ACC112 (cell line): ENCODE data around the gene TMEM41B.
"Not testable (repeated sequence)": the region's sequence is repeated elsewhere in the genome, so short reads cannot be mapped to it uniquely, and the experiment has no call there.

Experiments
- H2AFZ ChIP-seq: fragments of 200-600 bp; sonication (generic); one replicate; pipeline ENCODE4 v1.6.0; 2017; ENCODE audit warnings: antibody characterized with exemption, low read length; ENCODE audit not compliant: unreplicated experiment
- H3K27ac ChIP-seq: fragments of 200-600 bp; sonication (generic); 2 replicates; pipeline ENCODE4 v1.5.1; 2014; ENCODE audit warnings: low read depth, mild to moderate bottlenecking, antibody characterized with exemption, low read length, moderate library complexity
- H3K27me3 ChIP-seq: fragments of 200-600 bp; sonication (generic); 2 replicates; pipeline ENCODE4 v1.6.1; 2014; ENCODE audit warnings: mild to moderate bottlenecking, antibody characterized with exemption, low read length, moderate library complexity, mixed read lengths; ENCODE audit not compliant: insufficient read depth
- H3K36me3 ChIP-seq: fragments of 200-600 bp; sonication (generic); 2 replicates; pipeline ENCODE4 v1.6.1; 2016; ENCODE audit warnings: mild to moderate bottlenecking, antibody characterized with exemption, low read length, moderate library complexity, mixed read lengths; ENCODE audit not compliant: insufficient read depth
- H3K4me1 ChIP-seq: fragments of 200-600 bp; sonication (generic); one replicate; pipeline ENCODE4 v1.6.1; 2016; ENCODE audit warnings: low read length, mixed read lengths; ENCODE audit not compliant: insufficient read depth, unreplicated experiment, control insufficient read depth
- H3K4me3 ChIP-seq: fragments of 200-600 bp; sonication (generic); 2 replicates; pipeline ENCODE4 v1.5.1; 2014; ENCODE audit warnings: mild to moderate bottlenecking, low read depth, low read length
- H3K79me2 ChIP-seq: fragments of 200-600 bp; sonication (generic); one replicate; pipeline ENCODE4 v1.6.0; 2016; ENCODE audit warnings: low read length; ENCODE audit not compliant: control insufficient read depth, unreplicated experiment, insufficient read depth

Gene TMEM41B

DNA sequence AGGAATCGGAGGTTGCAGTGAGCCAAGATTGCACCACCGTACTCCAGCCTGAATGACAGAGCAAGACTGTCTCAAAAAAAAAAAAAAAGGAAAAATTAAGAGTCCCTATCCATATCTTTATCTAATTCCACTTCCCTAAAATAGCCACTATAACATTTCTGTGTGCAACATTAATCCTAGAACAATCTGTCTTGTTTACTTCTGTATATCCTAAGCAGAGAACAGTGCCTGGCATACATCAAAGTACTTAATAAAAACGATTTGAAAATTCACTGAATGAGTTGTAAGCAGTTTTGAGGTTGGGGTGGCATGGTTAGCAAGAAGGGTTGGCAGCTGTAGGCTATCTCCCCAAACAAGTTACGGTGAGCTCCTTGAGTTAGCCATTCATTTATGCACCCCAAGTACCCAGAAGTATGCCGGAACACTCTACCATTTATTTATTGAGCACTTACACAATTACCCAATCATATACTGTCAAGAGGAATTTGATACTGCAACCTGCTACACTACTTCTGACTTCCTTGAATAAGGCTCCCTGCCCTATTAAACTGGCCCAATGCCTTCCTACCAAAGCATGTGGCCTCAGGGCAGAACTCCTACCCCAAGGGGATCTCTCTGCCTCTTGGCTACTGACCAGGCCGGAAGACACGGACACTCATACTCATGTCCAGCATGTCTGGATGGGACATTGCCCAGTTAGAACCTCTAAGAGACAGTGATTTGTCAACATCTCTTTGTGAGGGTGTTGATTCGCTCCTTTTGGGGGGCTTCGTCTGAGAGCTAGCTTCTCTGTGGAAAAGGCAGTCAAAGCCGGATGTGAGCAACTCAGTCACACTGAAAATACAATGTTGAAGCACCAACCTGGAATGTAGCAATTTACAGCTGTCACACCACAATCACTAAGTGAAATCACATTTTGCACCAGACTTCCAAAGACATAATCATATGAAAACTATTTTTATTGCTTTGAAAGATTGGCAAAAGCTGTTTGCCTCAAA is 16.3 kb upstream of the TMEM41B start:
- Histone ChIP-seq H3K27me3 (no peaks in the 10 kb centered on the region), H3K36me3 (no peaks in the 10 kb centered on the region), H3K27ac (no peak overlapping the region), H2AFZ (no peak overlapping the region), H3K79me2 (no peaks in the 10 kb centered on the region), H3K4me3 (no peak overlapping the region), H3K4me1 (no peaks in the 10 kb centered on the region)

DNA sequence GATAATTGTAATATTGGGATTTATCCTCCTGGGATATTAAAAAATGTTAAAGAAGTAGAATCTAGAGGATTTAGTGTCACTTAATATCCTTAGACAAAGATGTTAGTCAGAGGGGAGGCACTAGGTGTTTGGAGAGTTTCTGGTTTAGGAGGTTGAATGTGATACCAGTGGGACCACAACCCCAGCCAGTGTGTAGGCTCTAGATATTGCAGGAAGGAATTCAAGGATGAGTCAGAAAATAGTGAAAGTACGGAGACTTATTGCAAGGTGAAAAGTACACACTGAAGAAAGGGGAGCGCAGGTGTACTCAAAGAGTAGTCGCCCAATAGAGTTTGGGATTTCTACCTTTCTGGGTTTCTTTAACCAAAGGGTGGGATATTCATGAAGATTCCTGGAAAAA is 5.7 kb upstream of the TMEM41B start:
- H3K4me1 ChIP-seq = peaks cover 4% of the 10 kb centered on the region
- no peak overlapping the region for H3K4me3 ChIP-seq
- H3K27ac ChIP-seq = no peak overlapping the region
- no peak overlapping the region for H2AFZ ChIP-seq
- H3K36me3 ChIP-seq = no peaks in the 10 kb centered on the region
- H3K27me3 ChIP-seq = no peaks in the 10 kb centered on the region
- H3K79me2 ChIP-seq = no peaks in the 10 kb centered on the region

DNA sequence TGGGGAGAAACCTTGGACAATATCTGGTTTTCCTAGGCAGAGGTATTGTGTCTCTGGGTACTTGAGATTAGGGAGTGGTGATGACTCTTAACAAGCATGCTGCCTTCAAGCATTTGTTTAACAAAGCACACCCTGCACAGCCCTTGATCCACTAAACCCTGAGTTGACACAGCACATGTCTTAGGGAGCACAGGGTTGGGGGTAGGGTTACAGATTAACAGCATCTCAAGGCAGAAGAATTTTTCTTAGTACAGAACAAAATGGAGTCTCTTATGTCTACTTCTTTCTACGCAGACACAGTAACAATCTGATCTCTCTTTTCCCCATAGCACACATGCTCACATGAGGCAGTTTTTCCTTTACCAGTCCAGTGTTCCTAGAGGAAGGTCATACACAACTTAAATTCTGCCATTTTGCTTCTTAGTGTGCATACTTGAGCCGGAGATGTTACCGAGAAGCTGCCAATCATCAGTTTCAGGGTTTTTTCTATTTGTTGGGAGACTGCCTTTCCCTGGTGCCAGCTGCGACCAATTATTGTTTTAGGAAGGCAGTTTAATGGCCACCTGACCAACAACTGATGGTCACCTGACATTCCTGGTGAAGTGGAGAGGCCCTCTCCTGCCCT is 5.1 kb upstream of the TMEM41B start:
- H3K4me3 ChIP-seq, H3K27ac ChIP-seq, H3K79me2 ChIP-seq, H3K36me3 ChIP-seq, H3K27me3 ChIP-seq, H3K4me1 ChIP-seq, H2AFZ ChIP-seq: not testable (repeated sequence)

- not testable (repeated sequence) for H3K27ac ChIP-seq, H3K4me1 ChIP-seq, H3K79me2 ChIP-seq, H3K4me3 ChIP-seq, H3K27me3 ChIP-seq, H2AFZ ChIP-seq, H3K36me3 ChIP-seq
Measured at GRCh38 chr11:9318442-9319376, 4.3 kb upstream of the TMEM41B start.

GRCh38 chr11:9316334-9316733 is 1.9 kb upstream of the TMEM41B start:
- Histone ChIP-seq H3K4me3 (no peak overlapping the region), H3K79me2 (peaks cover 29% of the 10 kb centered on the region), H3K27me3 (no peaks in the 10 kb centered on the region), H3K36me3 (no peaks in the 10 kb centered on the region), H3K4me1 (peaks cover 7% of the 10 kb centered on the region), H2AFZ (no peak overlapping the region), H3K27ac (no peak overlapping the region)

DNA sequence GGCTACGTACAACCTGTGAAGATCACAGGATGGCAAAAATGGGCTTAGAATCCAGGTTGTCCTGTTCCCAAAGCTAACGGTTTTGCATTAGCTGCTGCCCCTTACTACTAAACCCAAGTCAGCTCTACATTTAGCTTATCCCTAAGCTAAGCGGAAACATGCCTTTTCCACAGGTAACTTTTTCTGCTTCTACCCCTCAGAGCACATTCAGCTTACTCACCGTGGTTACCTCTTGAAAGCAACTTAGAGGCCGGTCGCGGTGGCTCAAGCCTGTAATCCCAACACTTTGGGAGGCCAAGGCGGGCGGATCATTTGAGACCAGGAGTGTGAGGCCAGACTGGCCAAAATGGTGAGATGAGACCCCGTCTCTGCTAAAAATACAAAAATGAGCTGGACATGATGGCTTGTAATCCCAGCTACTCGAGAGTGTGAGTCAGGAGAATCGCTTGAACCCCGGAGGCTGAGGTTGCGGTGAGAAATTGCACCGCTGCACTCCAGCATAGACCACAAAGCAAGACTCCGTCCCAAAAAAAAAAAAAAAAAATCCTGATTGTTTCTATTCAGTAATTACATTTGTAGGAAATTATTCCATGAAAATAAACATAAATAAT is 790 bp upstream of the TMEM41B start:
- Histone ChIP-seq H3K27me3 (no peaks in the 10 kb centered on the region), H3K4me3 (peak overlapping the region; percentile 82), H3K36me3 (no peaks in the 10 kb centered on the region), H3K4me1 (peaks cover 7% of the 10 kb centered on the region), H3K79me2 (peaks cover 40% of the 10 kb centered on the region), H3K27ac (peak overlapping the region; percentile 75), H2AFZ (peak overlapping the region; percentile 77)

DNA sequence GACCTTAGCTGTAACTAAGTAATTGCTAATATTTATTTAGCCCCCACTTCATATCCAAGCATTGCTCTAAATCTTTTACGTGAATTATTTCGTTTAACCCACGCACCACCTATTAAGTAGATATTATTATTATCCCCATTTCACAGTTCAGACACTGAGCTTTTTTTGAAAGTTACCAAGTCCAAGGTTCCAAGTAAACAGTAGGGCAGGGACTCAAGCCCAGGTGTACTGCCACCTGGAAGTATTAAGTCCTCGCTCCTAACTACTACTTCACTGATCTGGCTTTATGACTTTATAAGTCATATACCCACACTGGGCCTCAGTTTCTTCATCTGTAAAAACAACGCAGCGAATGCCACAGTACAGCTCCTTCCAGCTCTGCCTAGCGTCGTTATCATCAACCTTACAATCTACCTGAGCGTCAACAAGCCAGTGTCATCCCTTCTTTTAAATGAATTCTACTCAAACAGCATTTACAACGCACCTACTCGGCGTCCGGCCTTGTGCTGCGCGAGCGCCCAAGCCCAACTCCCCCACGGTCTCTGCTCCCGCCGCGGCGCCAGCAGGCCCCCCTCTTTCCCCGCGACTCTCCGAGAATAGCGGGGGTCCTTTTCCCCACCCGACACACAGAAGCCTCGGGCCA is 624 bp downstream of the TMEM41B start:
- H2AFZ ChIP-seq = peak overlapping the region; percentile 74
- peak overlapping the region; percentile 49 for H3K27ac ChIP-seq
- H3K4me1 ChIP-seq = peaks cover 7% of the 10 kb centered on the region
- H3K36me3 ChIP-seq = no peaks in the 10 kb centered on the region
- H3K4me3 ChIP-seq = peak overlapping the region; percentile 82
- no peaks in the 10 kb centered on the region for H3K27me3 ChIP-seq
- peaks cover 50% of the 10 kb centered on the region for H3K79me2 ChIP-seq

DNA sequence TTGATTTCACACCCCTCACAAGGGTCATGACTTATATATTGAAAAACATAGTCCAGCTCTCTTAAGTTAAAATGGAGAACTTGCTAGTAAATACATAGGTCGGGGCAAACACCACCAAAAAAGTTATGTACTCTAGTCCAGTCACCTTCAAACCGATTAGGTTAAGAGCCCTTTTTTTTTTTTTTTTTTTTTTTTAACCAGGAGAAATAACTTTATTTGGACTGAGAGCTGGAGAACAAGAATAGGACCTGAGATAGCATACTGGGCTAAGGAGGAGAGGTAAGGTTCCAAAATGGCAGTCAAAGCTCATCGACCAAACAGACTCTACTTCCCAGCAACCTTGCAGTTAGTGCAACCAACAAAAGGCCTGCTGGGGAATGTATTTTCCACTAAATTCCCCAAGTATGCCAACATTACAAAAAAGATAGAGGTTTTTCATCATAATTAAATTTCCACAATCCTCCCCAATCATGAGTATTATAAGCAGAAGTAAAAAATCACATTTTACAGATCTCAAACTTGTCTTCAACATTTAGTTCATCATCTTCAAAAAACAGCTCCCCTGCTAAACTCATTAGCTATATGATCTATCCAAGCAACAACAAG is 3.8 kb downstream of the TMEM41B start:
- peaks cover 7% of the 10 kb centered on the region for H3K4me1 ChIP-seq
- no peaks in the 10 kb centered on the region for H3K27me3 ChIP-seq
- peaks cover 68% of the 10 kb centered on the region for H3K79me2 ChIP-seq
- H3K36me3 ChIP-seq = no peaks in the 10 kb centered on the region
- H2AFZ ChIP-seq = no peak overlapping the region
- H3K4me3 ChIP-seq = no peak overlapping the region
- H3K27ac ChIP-seq = no peak overlapping the region

DNA sequence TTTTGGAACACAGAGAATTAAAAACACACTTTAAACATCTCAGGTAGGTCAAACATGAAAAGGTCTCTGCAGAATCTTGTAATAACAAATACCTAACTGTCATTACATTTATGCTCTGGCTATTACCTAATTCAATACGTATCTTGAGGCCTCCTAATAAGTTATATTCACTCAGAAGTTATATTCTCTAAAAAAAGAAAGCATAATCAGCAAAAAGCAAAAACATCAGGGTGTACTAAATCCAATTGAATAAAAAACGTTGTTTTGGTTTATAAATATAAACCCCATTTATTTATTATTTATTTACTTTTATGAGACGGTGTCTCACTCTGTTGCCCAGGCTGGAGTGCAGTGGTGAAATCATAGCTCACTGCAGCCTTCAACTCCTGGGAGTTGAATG is 10.2 kb downstream of the TMEM41B start:
- Histone ChIP-seq H2AFZ (no peak overlapping the region), H3K4me3 (no peak overlapping the region), H3K27me3 (no peaks in the 10 kb centered on the region), H3K27ac (no peak overlapping the region), H3K79me2 (peaks cover 45% of the 10 kb centered on the region), H3K36me3 (no peaks in the 10 kb centered on the region), H3K4me1 (no peaks in the 10 kb centered on the region)
